ENCODE results near the gene MYO3A. TPM values are rescaled to one million over a fixed set of nuclear protein-coding genes. Genes with fewer than 3 reads are reported as not detected.

MYO3A gene
- total RNA-seq, 1 donor from 2014 or later = not detected

- intact Hi-C loops (cut with DNase I) = no loop called here
- Histone ChIP-seq H3K27me3 (no peaks in the 10 kb centered on the region), H3K4me3 (no peak overlapping the region), H3K9me3 (peaks cover 0 to 7% of the 10 kb centered on the region in 2 donors), H3K36me3 (no peaks in the 10 kb centered on the region), H3K4me1 (no peaks in the 10 kb centered on the region), H3K27ac (no peak overlapping the region)
- DNase-seq (ENCODE audit: low spot score in 2 of 2) = no peak
- no peak for TF ChIP-seq CTCF (IDR thresholded peaks at IDR 0.05)
Observed at GRCh38 chr10:25959540-25960232, 25.7 kb downstream of the MYO3A start.

GRCh38 chr10:25965584-25965983, 31.6 kb downstream of the MYO3A start:
- TF ChIP-seq CTCF (IDR thresholded peaks at IDR 0.05) = no peak
- DNase-seq (ENCODE audit: low spot score in 2 of 2) = no peak
- no peaks in the 10 kb centered on the region for H3K36me3 ChIP-seq
- H3K4me3 ChIP-seq = no peak overlapping the region
- intact Hi-C loops (cut with DNase I) = no loop called here
- H3K9me3 ChIP-seq = no peaks in the 10 kb centered on the region
- no peaks in the 10 kb centered on the region for H3K4me1 ChIP-seq
- H3K27me3 ChIP-seq = no peaks in the 10 kb centered on the region
- H3K27ac ChIP-seq = no peak overlapping the region

GRCh38 chr10:25966844-25967243, 32.8 kb downstream of the MYO3A start:
- H3K4me3 ChIP-seq = no peak overlapping the region
- H3K4me1 ChIP-seq = no peaks in the 10 kb centered on the region
- no peaks in the 10 kb centered on the region for H3K27me3 ChIP-seq
- no peak for TF ChIP-seq CTCF (IDR thresholded peaks at IDR 0.05)
- H3K36me3 ChIP-seq = no peaks in the 10 kb centered on the region
- intact Hi-C loops (cut with DNase I) = no loop called here
- H3K9me3 ChIP-seq = no peaks in the 10 kb centered on the region
- no peak for DNase-seq (ENCODE audit: low spot score in 2 of 2)
- no peak overlapping the region for H3K27ac ChIP-seq

GRCh38 chr10:25972631-25973030, 38.6 kb downstream of the MYO3A start:
- no peak for DNase-seq (ENCODE audit: low spot score in 2 of 2)
- no peak for TF ChIP-seq CTCF (IDR thresholded peaks at IDR 0.05)
- no peaks in the 10 kb centered on the region for H3K9me3 ChIP-seq
- H3K36me3 ChIP-seq = no peaks in the 10 kb centered on the region
- H3K27ac ChIP-seq = no peak overlapping the region
- no peaks in the 10 kb centered on the region for H3K4me1 ChIP-seq
- H3K27me3 ChIP-seq = no peaks in the 10 kb centered on the region
- no peak overlapping the region for H3K4me3 ChIP-seq
- intact Hi-C loops (cut with DNase I) = no loop called here

GRCh38 chr10:25974897-25975459, 40.9 kb downstream of the MYO3A start:
- H3K36me3 ChIP-seq = no peaks in the 10 kb centered on the region
- intact Hi-C loops (cut with DNase I) = no loop called here
- no peaks in the 10 kb centered on the region for H3K4me1 ChIP-seq
- DNase-seq (ENCODE audit: low spot score in 2 of 2) = no peak
- no peak for TF ChIP-seq CTCF (IDR thresholded peaks at IDR 0.05)
- no peaks in the 10 kb centered on the region for H3K9me3 ChIP-seq
- H3K27me3 ChIP-seq = no peaks in the 10 kb centered on the region
- no peak overlapping the region for H3K27ac ChIP-seq
- no peak overlapping the region for H3K4me3 ChIP-seq
